H1 (cell line): ENCODE results near the gene NOSIP. TPM values are rescaled to one million over a fixed set of nuclear protein-coding genes. Genes with fewer than 3 reads are reported as not detected.

Experiments used
- RFX5 ChIP-seq: IDR thresholded peaks from 2 replicates; pipeline ENCODE4 v1.6.1; 2011; ENCODE audit warnings: low read depth, low read length, improper control_type of control experiment, borderline replicate concordance
- SIN3A ChIP-seq, 2 experiments: IDR thresholded peaks in 1 of 2; conservative IDR thresholded peaks in 1 of 2; 2 replicates each; pipeline ENCODE4 v1.6.1; 2011 to 2012; ENCODE audit warnings: low read length in 2 of 2, improper control_type of control experiment in 1 of 2, low read depth in 1 of 2, mild to moderate bottlenecking in 1 of 2
- SP2 ChIP-seq: IDR thresholded peaks from 2 replicates; pipeline ENCODE4 v1.6.1; 2012; ENCODE audit warnings: mild to moderate bottlenecking, low read length, inconsistent platforms
- polyA plus RNA-seq, 7 experiments: library from polyadenylated mRNA; depleted of rRNA in 3 of 7; stranded (reverse) in 5 of 7; unstranded in 2 of 7; fragments of >200 nt in 5 of 7; fragments of 200-250 nt in 2 of 7; gene quantifications; 1 replicate in 5 of 7; 2 replicates in 1 of 7; 4 replicates in 1 of 7; pipeline versions ENCODE4 v1.2.1 to v1.2.3, GENCODE V29; 2011 to 2013; ENCODE audit warnings: missing spikeins in 2 of 7, mixed read lengths in 2 of 7
- total RNA-seq: library from RNA; stranded (reverse); fragmentation: NEBNext Ultra II Directional; extraction: Animal tissue kit (Norgen Biotek cat#: 25700); gene quantifications from 2 replicates; pipeline ENCODE4 v1.2.1, GENCODE V29; 2021

Gene NOSIP
- total and polyA plus RNA-seq, 2 of the 8 experiments (the other 6 are each of a cell fraction or from before 2014, with no cell fraction given), result 85.1 to 192 TPM

GRCh38 chr19:49559928-49560327 lies 20.4 kb downstream of the NOSIP start (continued):
- TF ChIP-seq SP2, result no peak
- no peak for TF ChIP-seq RFX5
- no peak for TF ChIP-seq SIN3A (conservative IDR thresholded peaks at IDR 0.05 in 1 of 2, IDR thresholded peaks at IDR 0.05 in 1 of 2; ENCODE audit: low read depth in 1 of 2, low read length in 2 of 2)
